K562 treated with DMSO at 1 percent for 24 hours (cell line): ENCODE results near the gene SPP1. TPM values are rescaled to one million over a fixed set of nuclear protein-coding genes. Genes with fewer than 3 reads are reported as not detected.

Source experiments
- total RNA-seq: library from RNA; unstranded; fragments of 300-600 nt; gene quantifications from 2 replicates; pipeline ENCODE4 v1.2.3, GENCODE V29; 2022; ENCODE audit warnings: low read depth; ENCODE audit not compliant: insufficient read depth

Gene SPP1
- not detected in 2 replicates for total RNA-seq

DNA sequence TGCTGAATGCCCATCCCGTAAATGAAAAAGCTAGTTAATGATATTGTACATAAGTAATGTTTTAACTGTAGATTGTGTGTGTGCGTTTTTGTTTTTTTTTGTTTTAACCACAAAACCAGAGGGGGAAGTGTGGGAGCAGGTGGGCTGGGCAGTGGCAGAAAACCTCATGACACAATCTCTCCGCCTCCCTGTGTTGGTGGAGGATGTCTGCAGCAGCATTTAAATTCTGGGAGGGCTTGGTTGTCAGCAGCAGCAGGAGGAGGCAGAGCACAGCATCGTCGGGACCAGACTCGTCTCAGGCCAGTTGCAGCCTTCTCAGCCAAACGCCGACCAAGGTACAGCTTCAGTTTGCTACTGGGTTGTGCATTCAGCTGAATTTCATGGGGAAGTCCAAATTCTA is at the start of gene SPP1:
TSS of gene SPP1 (plus strand) at position 249 of the 400 bp plus-strand sequence. CDS start 1,182 bp downstream, outside the sequence.

DNA sequence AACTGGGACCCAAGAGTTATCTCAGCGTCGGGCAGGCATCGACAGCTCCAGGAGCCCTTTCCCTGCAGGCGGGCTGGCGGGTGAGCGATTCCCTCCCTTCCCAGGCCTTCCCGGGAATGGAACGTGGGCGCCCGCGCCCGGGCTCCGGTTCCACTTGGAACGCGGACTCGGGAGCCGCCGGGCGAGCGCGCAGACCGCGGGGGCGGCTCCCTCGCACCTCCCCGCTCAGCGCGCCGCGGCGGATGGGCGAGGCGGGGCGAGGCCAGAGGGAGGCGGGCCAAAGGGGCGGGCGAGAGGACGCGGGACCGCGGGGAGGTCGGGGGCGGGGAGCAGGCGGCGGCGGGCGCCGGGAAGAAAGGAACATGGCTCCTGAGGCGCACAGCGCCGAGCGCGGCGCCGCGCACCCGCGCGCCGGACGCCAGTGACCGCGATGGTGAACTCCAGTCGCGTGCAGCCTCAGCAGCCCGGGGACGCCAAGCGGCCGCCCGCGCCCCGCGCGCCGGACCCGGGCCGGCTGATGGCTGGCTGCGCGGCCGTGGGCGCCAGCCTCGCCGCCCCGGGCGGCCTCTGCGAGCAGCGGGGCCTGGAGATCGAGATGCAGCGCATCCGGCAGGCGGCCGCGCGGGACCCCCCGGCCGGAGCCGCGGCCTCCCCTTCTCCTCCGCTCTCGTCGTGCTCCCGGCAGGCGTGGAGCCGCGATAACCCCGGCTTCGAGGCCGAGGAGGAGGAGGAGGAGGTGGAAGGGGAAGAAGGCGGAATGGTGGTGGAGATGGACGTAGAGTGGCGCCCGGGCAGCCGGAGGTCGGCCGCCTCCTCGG is 32.0 kb downstream of the SPP1 start, which contains the start of gene PKD2:
TSS of gene PKD2 (plus strand) at position 332 of the 818 bp plus-strand sequence. CDS start at position 431, 99 bp downstream.

Other genes with a start within 250 kb of the SPP1 start
- gene IBSP, start 176.2 kb upstream of the SPP1 start, total RNA-seq: not detected in 2 replicates
- not detected in 2 replicates for gene MEPE, start 142.7 kb upstream of the SPP1 start, total RNA-seq
- 0.50 and 1.4 TPM in 2 replicates for gene PKD2, start 31.9 kb downstream of the SPP1 start, total RNA-seq
- 0.13 and 0.14 TPM in 2 replicates for gene ABCG2, start 182.9 kb downstream of the SPP1 start, total RNA-seq